ENCODE data around the gene STAMBP.
"Not testable (repeated sequence)": the region's sequence is repeated elsewhere in the genome, so short reads cannot be mapped to it uniquely, and the experiment has no call there.

The STAMBP gene

DNA sequence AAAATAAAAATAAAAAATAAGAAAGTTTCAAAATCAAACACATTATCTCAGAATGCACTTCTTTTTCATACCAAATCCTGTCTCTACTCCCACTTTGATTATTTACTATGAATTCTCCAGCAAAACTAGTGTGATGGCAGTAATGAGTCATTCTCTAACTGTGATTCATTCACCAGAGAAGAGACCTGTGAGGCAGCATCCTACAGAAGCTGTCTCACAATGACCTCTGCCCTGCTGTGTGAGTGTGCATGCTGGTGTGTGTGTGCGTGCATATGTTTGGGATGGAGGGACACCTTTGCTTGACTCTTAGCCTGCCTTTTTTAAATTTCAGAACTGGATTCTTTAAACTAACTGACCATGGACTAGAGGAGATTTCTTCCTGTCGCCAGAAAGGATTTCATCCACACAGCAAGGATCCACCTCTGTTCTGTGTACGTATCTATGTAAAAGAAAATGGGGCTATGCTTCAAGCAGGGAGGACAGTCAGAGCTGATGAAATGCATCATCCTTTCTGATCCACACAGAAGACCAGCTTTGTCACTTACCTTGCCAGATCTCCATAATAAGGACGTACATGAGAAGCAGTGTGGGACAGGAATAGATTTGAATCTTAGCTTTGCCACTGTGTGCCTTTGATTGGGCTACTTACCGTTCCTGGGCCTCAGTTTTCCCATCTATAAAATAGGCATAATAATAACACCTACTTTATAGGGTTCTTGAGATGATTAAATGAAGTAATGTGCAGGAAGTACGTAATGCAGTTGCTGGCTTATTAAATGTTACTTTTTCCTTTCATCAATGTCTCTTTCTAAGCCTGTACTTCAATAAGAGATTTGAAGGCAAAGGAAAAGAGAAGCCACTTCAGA, 31.2 kb downstream of the STAMBP start:
- Histone ChIP-seq H3K9me3 (ENCODE audit: control insufficient read depth in 1 of 2, low read length in 2 of 2) (no peaks in the 10 kb centered on the region), H3K36me3 (ENCODE audit: control insufficient read depth in 1 of 2, insufficient read depth in 2 of 2, low read length in 2 of 2) (peaks cover 48 to 70% of the 10 kb centered on the region in 2 donors), H3K4me1 (ENCODE audit: control insufficient read depth in 1 of 2, insufficient read depth in 2 of 2, low read length in 2 of 2) (no peaks in the 10 kb centered on the region), H3K27me3 (ENCODE audit: low read depth, low read length) (no peaks in the 10 kb centered on the region), H3K4me3 (ENCODE audit: low read depth in 1 of 2, low read length in 2 of 2) (no peak overlapping the region), H3K27ac (ENCODE audit: low read length) (no peak overlapping the region)

DNA sequence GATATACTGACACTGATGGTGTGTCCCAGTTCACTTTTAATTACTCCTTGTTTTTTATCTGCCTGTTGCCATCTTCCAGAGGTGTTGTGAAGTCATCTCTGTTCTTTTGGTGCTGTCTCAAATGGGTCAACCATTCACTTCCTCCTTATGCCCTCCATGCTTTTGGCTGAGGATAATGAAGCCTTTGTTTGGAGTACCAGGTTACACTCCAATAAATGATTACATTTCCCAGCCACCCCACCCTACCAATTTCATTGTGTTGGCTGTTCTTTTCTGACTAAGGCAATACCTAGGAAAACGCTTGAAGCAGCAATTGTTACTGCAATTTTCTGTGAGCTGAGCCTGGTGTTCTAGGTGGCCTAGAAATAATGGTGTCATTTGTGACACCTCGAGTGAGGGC, 34.2 kb downstream of the STAMBP start:
- no peak overlapping the region for H3K4me3 ChIP-seq (ENCODE audit: low read depth in 1 of 2, low read length in 2 of 2)
- peaks cover 29 to 69% of the 10 kb centered on the region in 2 donors for H3K36me3 ChIP-seq (ENCODE audit: control insufficient read depth in 1 of 2, insufficient read depth in 2 of 2, low read length in 2 of 2)
- H3K27me3 ChIP-seq (ENCODE audit: low read depth, low read length) = no peaks in the 10 kb centered on the region
- no peak overlapping the region for H3K27ac ChIP-seq (ENCODE audit: low read length)
- H3K4me1 ChIP-seq (ENCODE audit: control insufficient read depth in 1 of 2, insufficient read depth in 2 of 2, low read length in 2 of 2) = no peaks in the 10 kb centered on the region
- H3K9me3 ChIP-seq (ENCODE audit: control insufficient read depth in 1 of 2, low read length in 2 of 2) = no peaks in the 10 kb centered on the region

DNA sequence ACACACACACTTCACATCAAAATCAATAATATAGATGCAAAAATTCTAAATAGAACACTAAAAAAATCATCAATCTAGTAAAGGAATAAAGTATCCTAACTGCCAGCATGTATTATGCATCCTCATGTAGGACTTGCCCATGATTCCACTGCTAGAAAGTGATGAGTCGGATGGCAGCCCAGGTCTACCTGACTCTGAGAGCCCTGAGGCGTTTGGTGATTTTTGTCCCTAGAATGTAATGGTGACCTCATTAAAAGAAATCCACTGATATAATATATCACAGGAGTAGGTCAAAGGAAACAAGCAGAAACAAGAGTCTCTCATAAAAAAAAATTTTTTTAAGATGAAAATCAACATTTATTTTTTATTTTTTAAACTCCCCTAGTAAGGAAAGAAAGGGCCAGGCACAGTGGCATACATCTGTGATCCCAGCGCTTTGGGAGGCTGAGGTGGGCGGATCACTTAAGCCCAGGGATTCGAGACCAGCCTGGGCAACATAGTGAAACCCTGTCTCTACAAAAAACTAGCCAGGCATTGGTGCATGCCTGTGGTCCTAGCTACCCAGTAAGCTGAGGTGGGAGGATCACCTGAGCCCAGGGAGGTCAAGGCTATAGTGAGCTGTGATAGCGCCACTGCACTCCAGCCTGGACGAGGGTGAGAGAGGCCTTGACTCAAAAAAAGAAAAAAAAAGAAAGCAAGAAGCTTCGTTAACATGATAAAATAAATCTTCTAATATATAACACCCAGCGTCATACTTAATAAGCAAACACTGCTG, 39.6 kb downstream of the STAMBP start:
- H3K36me3 ChIP-seq (ENCODE audit: control insufficient read depth in 1 of 2, insufficient read depth in 2 of 2, low read length in 2 of 2) = peaks cover 10 to 34% of the 10 kb centered on the region in 2 donors
- H3K27me3 ChIP-seq (ENCODE audit: low read depth, low read length) = no peaks in the 10 kb centered on the region
- no peak overlapping the region for H3K4me3 ChIP-seq (ENCODE audit: low read depth in 1 of 2, low read length in 2 of 2)
- no peaks in the 10 kb centered on the region for H3K9me3 ChIP-seq (ENCODE audit: control insufficient read depth in 1 of 2, low read length in 2 of 2)
- no peak overlapping the region for H3K27ac ChIP-seq (ENCODE audit: low read length)
- peaks cover 6 to 9% of the 10 kb centered on the region in 2 donors for H3K4me1 ChIP-seq (ENCODE audit: control insufficient read depth in 1 of 2, insufficient read depth in 2 of 2, low read length in 2 of 2)

DNA sequence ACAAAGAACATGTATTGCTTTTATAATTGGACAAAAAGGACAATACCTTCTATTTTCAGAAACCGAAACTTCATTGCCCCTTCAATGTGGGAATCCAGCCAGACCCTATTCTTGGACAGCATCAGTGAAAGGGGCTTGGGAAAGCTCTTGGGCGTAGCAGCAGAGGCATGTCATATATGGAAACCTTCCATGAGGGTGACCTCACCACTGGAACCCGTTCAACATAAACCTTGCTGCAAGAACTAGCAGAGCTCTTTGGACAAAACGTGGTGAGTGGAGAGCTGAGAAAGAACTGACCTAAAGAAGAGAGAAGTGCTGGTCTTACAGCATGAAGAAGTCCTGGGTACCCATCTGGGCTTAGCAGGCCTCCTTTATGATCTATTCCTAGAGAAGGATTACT, 41.3 kb downstream of the STAMBP start:
- Histone ChIP-seq H3K4me3 (ENCODE audit: low read depth in 1 of 2, low read length in 2 of 2) (peak overlapping the region; percentile 8 to 17), H3K27me3 (ENCODE audit: low read depth, low read length) (no peaks in the 10 kb centered on the region), H3K9me3 (ENCODE audit: control insufficient read depth in 1 of 2, low read length in 2 of 2) (no peaks in the 10 kb centered on the region), H3K4me1 (ENCODE audit: control insufficient read depth in 1 of 2, insufficient read depth in 2 of 2, low read length in 2 of 2) (peaks cover 6 to 9% of the 10 kb centered on the region in 2 donors), H3K27ac (ENCODE audit: low read length) (peak overlapping the region; percentile 84), H3K36me3 (ENCODE audit: control insufficient read depth in 1 of 2, insufficient read depth in 2 of 2, low read length in 2 of 2) (peaks cover 4 to 17% of the 10 kb centered on the region in 2 donors)

DNA sequence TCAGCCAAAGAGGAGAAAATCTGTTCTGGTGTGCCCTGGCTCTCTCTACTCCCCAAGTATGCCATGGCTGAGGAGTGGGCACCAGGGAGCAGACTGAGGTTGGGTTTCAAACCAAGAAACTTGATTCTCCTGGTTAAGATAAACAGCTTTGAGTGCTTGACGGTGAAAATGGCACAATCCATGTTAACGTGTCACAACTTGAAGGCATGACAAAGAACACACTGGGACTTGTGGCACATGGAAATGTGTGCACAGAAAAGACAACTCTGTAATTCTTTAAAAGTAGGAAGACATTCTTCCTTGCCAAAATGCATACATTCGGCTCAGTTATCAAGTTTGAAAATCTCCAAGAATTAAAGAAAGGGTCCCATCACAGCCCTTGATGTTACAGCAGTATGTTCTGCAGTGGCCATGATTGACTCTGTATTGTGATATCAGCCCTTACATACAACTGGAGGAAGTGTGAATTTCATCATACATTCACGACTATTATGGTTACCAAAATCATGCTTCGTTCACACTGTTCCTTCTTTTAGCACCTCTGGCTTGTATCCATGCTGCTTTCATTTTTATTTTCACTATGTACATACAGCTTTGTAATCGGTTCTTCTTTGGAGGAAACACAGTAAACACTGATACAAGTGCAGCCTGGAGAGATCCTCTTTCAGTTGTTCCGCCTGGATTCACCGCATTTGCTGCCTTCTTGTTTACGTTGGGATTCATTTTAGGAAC, 48.5 kb downstream of the STAMBP start:
- H3K4me1 ChIP-seq (ENCODE audit: control insufficient read depth in 1 of 2, insufficient read depth in 2 of 2, low read length in 2 of 2) = peaks cover 0 to 4% of the 10 kb centered on the region in 2 donors
- H3K27me3 ChIP-seq (ENCODE audit: low read depth, low read length) = no peaks in the 10 kb centered on the region
- H3K27ac ChIP-seq (ENCODE audit: low read length) = no peak overlapping the region
- no peaks in the 10 kb centered on the region for H3K36me3 ChIP-seq (ENCODE audit: control insufficient read depth in 1 of 2, insufficient read depth in 2 of 2, low read length in 2 of 2)
- H3K9me3 ChIP-seq (ENCODE audit: control insufficient read depth in 1 of 2, low read length in 2 of 2) = no peaks in the 10 kb centered on the region
- H3K4me3 ChIP-seq (ENCODE audit: low read depth in 1 of 2, low read length in 2 of 2) = no peak overlapping the region

DNA sequence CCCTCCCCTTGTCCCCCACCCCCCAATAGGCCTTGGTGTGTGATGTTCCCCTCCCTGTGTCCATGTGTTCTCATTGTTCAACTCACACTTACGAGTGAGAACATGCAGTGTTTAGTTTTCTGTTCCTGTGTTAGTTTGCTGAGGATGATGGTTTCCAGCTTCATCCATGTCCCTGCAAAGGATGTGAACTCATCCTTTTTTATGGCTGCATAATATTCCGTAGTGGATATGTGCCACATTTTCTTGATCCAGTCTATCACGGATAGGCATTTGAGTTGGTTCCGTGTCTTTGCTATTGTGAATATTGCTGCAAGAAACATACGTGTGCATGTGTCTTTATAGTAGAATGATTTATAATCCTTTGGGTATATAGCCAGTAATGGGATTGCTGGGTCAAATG, 49.2 kb downstream of the STAMBP start:
- not testable (repeated sequence) for H3K27me3 ChIP-seq (ENCODE audit: low read depth, low read length); H3K36me3 ChIP-seq (ENCODE audit: control insufficient read depth in 1 of 2, insufficient read depth in 2 of 2, low read length in 2 of 2); H3K4me3 ChIP-seq (ENCODE audit: low read depth in 1 of 2, low read length in 2 of 2); H3K4me1 ChIP-seq (ENCODE audit: control insufficient read depth in 1 of 2, insufficient read depth in 2 of 2, low read length in 2 of 2); H3K27ac ChIP-seq (ENCODE audit: low read length); H3K9me3 ChIP-seq (ENCODE audit: control insufficient read depth in 1 of 2, low read length in 2 of 2)

DNA sequence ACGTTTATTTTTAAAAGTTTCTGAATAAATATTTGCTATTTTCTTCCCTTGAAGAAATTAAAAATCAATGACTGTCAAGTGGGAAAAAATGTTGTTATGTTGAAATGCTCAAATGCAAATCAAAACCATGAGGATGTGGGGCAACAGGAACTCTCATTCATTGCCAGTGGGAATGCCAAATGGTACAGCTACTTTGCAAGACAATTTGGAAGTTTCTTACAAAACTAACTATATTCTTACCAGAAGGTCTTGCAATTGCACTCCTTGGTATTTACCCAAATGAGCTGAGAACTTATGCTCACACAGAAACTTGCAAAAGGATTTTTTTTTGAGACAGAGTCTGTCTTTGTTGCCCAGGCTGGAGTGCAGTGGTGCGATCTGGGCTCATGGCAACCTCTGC, 56.6 kb downstream of the STAMBP start:
- Histone ChIP-seq H3K27ac (ENCODE audit: low read length) (no peak overlapping the region), H3K9me3 (ENCODE audit: control insufficient read depth in 1 of 2, low read length in 2 of 2) (no peaks in the 10 kb centered on the region), H3K36me3 (ENCODE audit: control insufficient read depth in 1 of 2, insufficient read depth in 2 of 2, low read length in 2 of 2) (no peaks in the 10 kb centered on the region), H3K4me3 (ENCODE audit: low read depth in 1 of 2, low read length in 2 of 2) (no peak overlapping the region), H3K27me3 (ENCODE audit: low read depth, low read length) (no peaks in the 10 kb centered on the region), H3K4me1 (ENCODE audit: control insufficient read depth in 1 of 2, insufficient read depth in 2 of 2, low read length in 2 of 2) (peaks cover 0 to 5% of the 10 kb centered on the region in 2 donors)

DNA sequence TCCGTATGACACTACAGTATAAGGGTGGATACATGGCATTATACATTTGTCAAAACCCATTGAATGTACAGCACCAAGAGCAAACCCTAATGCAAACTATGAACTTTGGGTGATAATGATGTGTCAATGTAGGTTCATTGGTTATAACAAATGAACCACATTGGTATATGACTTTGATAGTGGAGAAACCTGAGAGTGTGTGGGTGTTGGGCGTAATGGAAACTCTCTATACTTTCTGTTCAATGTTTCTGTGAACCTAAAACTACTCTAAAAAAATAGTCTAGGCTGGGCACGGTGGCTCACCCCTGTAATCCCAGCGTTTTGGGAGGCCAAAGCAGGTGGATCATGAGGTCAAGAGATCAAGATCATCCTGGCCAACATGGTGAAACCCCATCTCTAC, 57.6 kb downstream of the STAMBP start:
- no peak overlapping the region for H3K4me3 ChIP-seq (ENCODE audit: low read depth in 1 of 2, low read length in 2 of 2)
- no peaks in the 10 kb centered on the region for H3K9me3 ChIP-seq (ENCODE audit: control insufficient read depth in 1 of 2, low read length in 2 of 2)
- peaks cover 0 to 8% of the 10 kb centered on the region in 2 donors for H3K4me1 ChIP-seq (ENCODE audit: control insufficient read depth in 1 of 2, insufficient read depth in 2 of 2, low read length in 2 of 2)
- no peaks in the 10 kb centered on the region for H3K27me3 ChIP-seq (ENCODE audit: low read depth, low read length)
- no peaks in the 10 kb centered on the region for H3K36me3 ChIP-seq (ENCODE audit: control insufficient read depth in 1 of 2, insufficient read depth in 2 of 2, low read length in 2 of 2)
- H3K27ac ChIP-seq (ENCODE audit: low read length) = no peak overlapping the region

DNA sequence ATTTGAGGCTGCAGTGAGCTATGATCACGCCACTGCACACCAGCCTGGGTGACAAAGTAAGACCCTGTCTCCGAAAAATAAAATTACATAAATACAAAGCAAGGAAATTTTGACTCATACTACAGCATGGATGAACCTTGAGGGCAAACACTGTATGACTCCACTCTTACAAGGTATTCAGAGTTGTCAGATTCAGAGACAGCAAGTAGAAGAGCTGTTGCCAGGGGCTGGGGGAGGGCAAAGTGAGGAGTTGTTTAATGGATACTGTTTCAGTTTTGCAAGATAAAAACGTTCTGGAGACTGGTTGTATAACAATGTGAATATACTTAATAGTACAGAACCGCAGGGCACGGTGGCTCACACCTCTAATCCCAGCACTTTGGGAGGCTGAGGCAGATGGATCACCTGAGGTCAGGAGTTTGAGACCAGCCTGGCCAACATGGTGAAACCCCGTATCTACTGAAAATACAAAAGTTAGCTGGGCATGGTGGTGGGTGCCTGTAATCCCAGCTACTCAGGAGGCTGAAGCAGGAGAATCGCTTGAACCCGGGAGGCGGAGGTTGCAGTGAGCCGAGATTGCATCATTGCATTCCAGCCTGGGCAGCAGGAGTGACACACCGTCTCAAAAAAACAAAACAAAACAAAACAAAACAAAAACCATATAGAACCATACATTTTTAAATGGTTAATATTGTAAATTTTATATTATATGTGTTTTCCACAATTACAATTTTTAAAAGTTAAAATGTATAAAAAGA, 59.0 kb downstream of the STAMBP start:
- not testable (repeated sequence) for H3K4me1 ChIP-seq (ENCODE audit: control insufficient read depth in 1 of 2, insufficient read depth in 2 of 2, low read length in 2 of 2); H3K36me3 ChIP-seq (ENCODE audit: control insufficient read depth in 1 of 2, insufficient read depth in 2 of 2, low read length in 2 of 2); H3K9me3 ChIP-seq (ENCODE audit: control insufficient read depth in 1 of 2, low read length in 2 of 2); H3K27me3 ChIP-seq (ENCODE audit: low read depth, low read length); H3K4me3 ChIP-seq (ENCODE audit: low read depth in 1 of 2, low read length in 2 of 2); H3K27ac ChIP-seq (ENCODE audit: low read length)

DNA sequence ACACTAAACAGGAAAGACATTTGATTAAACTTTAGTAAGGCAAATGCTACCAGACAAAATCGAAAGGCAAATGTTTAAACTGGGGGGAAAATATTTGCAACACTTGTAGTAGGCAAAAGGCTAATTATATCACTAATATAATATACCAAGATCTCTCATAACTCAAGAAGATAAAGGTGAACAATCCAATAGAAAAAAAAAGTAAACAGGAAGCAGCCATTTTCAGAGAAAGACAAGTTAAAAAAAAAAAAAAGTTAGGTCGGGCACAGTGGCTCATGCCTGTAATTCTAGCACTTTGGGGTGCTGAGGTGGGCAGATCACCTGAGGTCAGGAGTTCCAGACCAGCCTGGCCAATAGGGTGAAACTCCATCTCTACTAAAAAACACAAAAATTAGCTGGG, 59.6 kb downstream of the STAMBP start:
- H3K36me3 ChIP-seq (ENCODE audit: control insufficient read depth in 1 of 2, insufficient read depth in 2 of 2, low read length in 2 of 2) = peaks cover 0 to 3% of the 10 kb centered on the region in 2 donors
- peaks cover 0 to 10% of the 10 kb centered on the region in 2 donors for H3K4me1 ChIP-seq (ENCODE audit: control insufficient read depth in 1 of 2, insufficient read depth in 2 of 2, low read length in 2 of 2)
- no peak overlapping the region for H3K4me3 ChIP-seq (ENCODE audit: low read depth in 1 of 2, low read length in 2 of 2)
- H3K9me3 ChIP-seq (ENCODE audit: control insufficient read depth in 1 of 2, low read length in 2 of 2) = no peaks in the 10 kb centered on the region
- H3K27me3 ChIP-seq (ENCODE audit: low read depth, low read length) = no peaks in the 10 kb centered on the region
- no peak overlapping the region for H3K27ac ChIP-seq (ENCODE audit: low read length)
